Neuronal stem cell (in vitro differentiated cells): ENCODE results near the gene MYOCD.

Source experiments
- DNase-seq: peaks from one replicate; pipeline ENCODE4 v3.0.0-alpha.2; 2013; ENCODE audit warnings: low spot score
- H2AFZ ChIP-seq: one replicate; pipeline ENCODE4 v1.6.1; 2013; ENCODE audit warnings: mild to moderate bottlenecking, low read length, inconsistent platforms
- H2AK5ac ChIP-seq: 2 replicates; pipeline ENCODE4 v1.6.1; 2013; ENCODE audit warnings: low read depth, mild to moderate bottlenecking, inconsistent platforms, low read length, moderate library complexity, mixed read lengths
- H2BK120ac ChIP-seq: 2 replicates; pipeline ENCODE4 v1.6.1; 2013; ENCODE audit warnings: low read depth, mild to moderate bottlenecking, inconsistent platforms, low read length, moderate library complexity, mixed read lengths
- H2BK12ac ChIP-seq: one replicate; pipeline ENCODE4 v1.6.1; 2013; ENCODE audit warnings: low read length, inconsistent platforms
- H2BK15ac ChIP-seq: 2 replicates; pipeline ENCODE4 v1.6.1; 2013; ENCODE audit warnings: mild to moderate bottlenecking, low read length, inconsistent platforms, mixed read lengths
- H2BK5ac ChIP-seq: one replicate; pipeline ENCODE4 v1.6.1; 2013; ENCODE audit warnings: inconsistent platforms, mild to moderate bottlenecking, low read length, moderate library complexity
- H3K14ac ChIP-seq: one replicate; pipeline ENCODE4 v1.6.1; 2013; ENCODE audit warnings: low read length, inconsistent platforms
- H3K18ac ChIP-seq: 2 replicates; pipeline ENCODE4 v1.6.1; 2013; ENCODE audit warnings: low read length, inconsistent platforms
- H3K23ac ChIP-seq: 2 replicates; pipeline ENCODE4 v1.6.1; 2013; ENCODE audit warnings: low read depth, mild to moderate bottlenecking, mixed read lengths, low read length, inconsistent platforms; ENCODE audit not compliant: poor library complexity
- H3K27ac ChIP-seq: replicated peaks from 3 replicates; pipeline ENCODE4 v1.5.1; 2013; ENCODE audit warnings: low read length, inconsistent platforms
- H3K27me3 ChIP-seq, 3 experiments: 2 replicates each; pipeline ENCODE4 v1.6.1; 2013; ENCODE audit warnings: low read length in 3 of 3, mild to moderate bottlenecking in 2 of 3, inconsistent platforms in 1 of 3, low read depth in 1 of 3, mixed read lengths in 1 of 3, moderate library complexity in 1 of 3; ENCODE audit not compliant: control insufficient read depth in 3 of 3, insufficient read depth in 3 of 3
- H3K36me3 ChIP-seq, 2 donors: replicated peaks in 1 of 2; 2 replicates each; pipeline ENCODE4 v1.6.1; 2013; ENCODE audit warnings: low read length in 2 of 2; ENCODE audit not compliant: control insufficient read depth in 2 of 2, insufficient read depth in 2 of 2
- H3K4ac ChIP-seq: 2 replicates; pipeline ENCODE4 v1.6.1; 2013; ENCODE audit warnings: inconsistent platforms, mild to moderate bottlenecking, low read length, moderate library complexity
- H3K4me1 ChIP-seq, 2 donors: 1 replicate in 1 of 2; 2 replicates in 1 of 2; pipeline ENCODE4 v1.6.1; 2013; ENCODE audit warnings: low read length in 2 of 2, low read depth in 1 of 2; ENCODE audit not compliant: control insufficient read depth in 2 of 2, insufficient read depth in 1 of 2
- H3K4me2 ChIP-seq: one replicate; pipeline ENCODE4 v1.6.1; 2013; ENCODE audit warnings: mild to moderate bottlenecking, low read length, inconsistent platforms; ENCODE audit not compliant: insufficient read depth, poor library complexity, severe bottlenecking
- H3K4me3 ChIP-seq, 2 donors: 2 replicates each; pipeline ENCODE4 v1.5.1; 2013; ENCODE audit warnings: low read length in 2 of 2, mild to moderate bottlenecking in 2 of 2, inconsistent platforms in 1 of 2, moderate library complexity in 1 of 2
- H3K79me1 ChIP-seq: one replicate; pipeline ENCODE4 v1.6.1; 2013; ENCODE audit warnings: low read depth, mild to moderate bottlenecking, inconsistent platforms, low read length, moderate library complexity
- H3K9ac ChIP-seq: one replicate; pipeline ENCODE4 v1.6.1; 2013; ENCODE audit warnings: mild to moderate bottlenecking, low read depth, low read length, inconsistent platforms; ENCODE audit not compliant: poor library complexity
- H3K9me3 ChIP-seq, 2 donors: replicated peaks in 1 of 2; 2 replicates each; pipeline versions ENCODE3 to v1.6.1; 2013; ENCODE audit warnings: low read length in 2 of 2, mild to moderate bottlenecking in 2 of 2, inconsistent platforms in 1 of 2, low read depth in 1 of 2, mixed read lengths in 1 of 2, moderate library complexity in 1 of 2; ENCODE audit not compliant: control insufficient read depth in 2 of 2, insufficient read depth in 1 of 2
- H4K8ac ChIP-seq: one replicate; pipeline ENCODE4 v1.6.1; 2013; ENCODE audit warnings: low read depth, mild to moderate bottlenecking, inconsistent platforms, low read length, moderate library complexity
- H4K91ac ChIP-seq: one replicate; pipeline ENCODE4 v1.6.1; 2013; ENCODE audit warnings: low read length, low read depth, mild to moderate bottlenecking, inconsistent platforms; ENCODE audit not compliant: poor library complexity
- WGBS, 2 donors: extraction: QIAGEN DNeasy Blood & Tissue Kit; methylation state at CpG; one replicate each; pipeline ENCODE4 v1.1.7; 2013; ENCODE audit warnings: missing lambda C conversion rate in 2 of 2, mixed read lengths in 1 of 2; ENCODE audit not compliant: insufficient read length in 2 of 2, insufficient replicate concordance in 1 of 2; ENCODE audit errors: extremely low coverage in 2 of 2; 5-methylcytosine and 5-hydroxymethylcytosine counted together

Gene MYOCD

GRCh38 chr17:12737740-12738469 lies 72.2 kb downstream of the MYOCD start:
- Histone ChIP-seq H2BK120ac (no peak overlapping the region), H2AFZ (no peak overlapping the region), H4K91ac (no peak overlapping the region), H2AK5ac (no peak overlapping the region), H3K9ac (no peak overlapping the region), H3K18ac (no peak overlapping the region), H4K8ac (no peak overlapping the region), H3K27ac (no peak overlapping the region), H3K4me3 (no peak overlapping the region), H3K4ac (no peak overlapping the region), H2BK15ac (no peak overlapping the region), H3K79me1 (no peaks in the 10 kb centered on the region), H2BK12ac (no peak overlapping the region), H3K14ac (no peak overlapping the region), H3K4me1 (no peaks in the 10 kb centered on the region), H3K27me3 (no peaks in the 10 kb centered on the region), H3K4me2 (no peak overlapping the region), H2BK5ac (no peak overlapping the region), H3K9me3 (no peaks in the 10 kb centered on the region), H3K36me3 (no peaks in the 10 kb centered on the region), H3K23ac (no peak overlapping the region)
- no CpG with 5 or more reads among the region's 7 CpGs for WGBS, 2 donors
- no peak for DNase-seq

GRCh38 chr17:12738624-12739023 lies 72.9 kb downstream of the MYOCD start:
- H3K9me3 ChIP-seq: no peaks in the 10 kb centered on the region
- no peak overlapping the region for H3K27ac ChIP-seq
- H3K4me3 ChIP-seq: no peak overlapping the region
- no peak overlapping the region for H2BK15ac ChIP-seq
- H3K4ac ChIP-seq: no peak overlapping the region
- no peak for DNase-seq
- H2AFZ ChIP-seq: no peak overlapping the region
- no peaks in the 10 kb centered on the region for H3K79me1 ChIP-seq
- H3K36me3 ChIP-seq: no peaks in the 10 kb centered on the region
- H4K91ac ChIP-seq: no peak overlapping the region
- H3K14ac ChIP-seq: no peak overlapping the region
- no peak overlapping the region for H2BK120ac ChIP-seq
- H3K23ac ChIP-seq: no peak overlapping the region
- no peak overlapping the region for H3K9ac ChIP-seq
- H3K4me1 ChIP-seq: no peaks in the 10 kb centered on the region
- no CpG with 5 or more reads among the region's 2 CpGs for WGBS, 2 donors
- no peaks in the 10 kb centered on the region for H3K27me3 ChIP-seq
- H4K8ac ChIP-seq: no peak overlapping the region
- no peak overlapping the region for H2BK5ac ChIP-seq
- no peak overlapping the region for H3K4me2 ChIP-seq
- no peak overlapping the region for H3K18ac ChIP-seq
- H2AK5ac ChIP-seq: no peak overlapping the region
- no peak overlapping the region for H2BK12ac ChIP-seq

GRCh38 chr17:12739500-12739899 lies 73.8 kb downstream of the MYOCD start:
- no peak overlapping the region for H2BK5ac ChIP-seq
- no peak for DNase-seq
- no peak overlapping the region for H3K4me3 ChIP-seq
- H2BK12ac ChIP-seq: no peak overlapping the region
- no peaks in the 10 kb centered on the region for H3K79me1 ChIP-seq
- no peak overlapping the region for H3K27ac ChIP-seq
- no peaks in the 10 kb centered on the region for H3K9me3 ChIP-seq
- no peak overlapping the region for H4K8ac ChIP-seq
- no peak overlapping the region for H2BK15ac ChIP-seq
- no peak overlapping the region for H2AFZ ChIP-seq
- no peaks in the 10 kb centered on the region for H3K4me1 ChIP-seq
- no peak overlapping the region for H3K18ac ChIP-seq
- no peak overlapping the region for H4K91ac ChIP-seq
- H3K9ac ChIP-seq: no peak overlapping the region
- no peak overlapping the region for H3K4me2 ChIP-seq
- WGBS, 2 donors: no CpG with 5 or more reads among the region's 4 CpGs
- H3K14ac ChIP-seq: no peak overlapping the region
- H2BK120ac ChIP-seq: no peak overlapping the region
- no peaks in the 10 kb centered on the region for H3K27me3 ChIP-seq
- no peak overlapping the region for H3K4ac ChIP-seq
- no peak overlapping the region for H2AK5ac ChIP-seq
- H3K36me3 ChIP-seq: no peaks in the 10 kb centered on the region
- no peak overlapping the region for H3K23ac ChIP-seq

- DNase-seq: no peak
- Histone ChIP-seq H3K4me1 (no peaks in the 10 kb centered on the region), H2BK120ac (no peak overlapping the region), H3K36me3 (no peaks in the 10 kb centered on the region), H4K8ac (no peak overlapping the region), H3K4me3 (no peak overlapping the region), H3K79me1 (no peaks in the 10 kb centered on the region), H2BK15ac (no peak overlapping the region), H3K23ac (no peak overlapping the region), H3K18ac (no peak overlapping the region), H4K91ac (no peak overlapping the region), H3K27ac (no peak overlapping the region), H3K4me2 (no peak overlapping the region), H3K14ac (no peak overlapping the region), H3K4ac (no peak overlapping the region), H2BK12ac (no peak overlapping the region), H3K9me3 (no peaks in the 10 kb centered on the region), H2AFZ (no peak overlapping the region), H3K9ac (no peak overlapping the region), H2AK5ac (no peak overlapping the region), H2BK5ac (no peak overlapping the region), H3K27me3 (no peaks in the 10 kb centered on the region)
- no CpG with 5 or more reads among the region's 3 CpGs for WGBS, 2 donors
Measured at GRCh38 chr17:12743046-12743445, 77.4 kb downstream of the MYOCD start.
